K562 (cell line): ENCODE data around the gene ANO4.

Source experiments
- ATF7 ChIP-seq: fragments of 450-650 bp; IDR thresholded peaks from 2 replicates; pipeline ENCODE4 v1.7.1; 2014; ENCODE audit warnings: mild to moderate bottlenecking, moderate library complexity
- CTCF ChIP-seq, 3 experiments: IDR thresholded peaks in 2 of 3; conservative IDR thresholded peaks in 1 of 3; 2 replicates each; pipeline ENCODE4 v1.5.1; 2011 to 2012; ENCODE audit warnings: low read length in 3 of 3, mild to moderate bottlenecking in 3 of 3, control low read depth in 2 of 3, improper control_type of control experiment in 1 of 3, inconsistent platforms in 1 of 3, low read depth in 1 of 3, mixed read lengths in 1 of 3, moderate library complexity in 1 of 3; ENCODE audit not compliant: insufficient read depth in 2 of 3
- KDM1A ChIP-seq, 2 experiments: fragments of 450-650 bp; IDR thresholded peaks; 2 replicates each; pipeline ENCODE4 v1.6.1; 2016; ENCODE audit warnings: mild to moderate bottlenecking in 2 of 2
- NFXL1 ChIP-seq: fragments of 450-650 bp; formaldehyde crosslinking; IDR thresholded peaks from 2 replicates; pipeline ENCODE4 v1.4.0; 2021; ENCODE audit warnings: mild to moderate bottlenecking
- RBM15 ChIP-seq: fragments of 200-400 bp; formaldehyde crosslinking; IDR thresholded peaks from 2 replicates; pipeline ENCODE4 v1.6.1; 2018; ENCODE audit warnings: mild to moderate bottlenecking, low read length, moderate library complexity; ENCODE audit not compliant: insufficient read depth
- SP2 ChIP-seq: IDR thresholded peaks from 2 replicates; pipeline ENCODE4 v1.6.1; 2011; ENCODE audit warnings: mild to moderate bottlenecking, low read depth, low read length, moderate library complexity; ENCODE audit not compliant: poor library complexity, severe bottlenecking; ENCODE audit errors: extremely low read depth

DNA sequence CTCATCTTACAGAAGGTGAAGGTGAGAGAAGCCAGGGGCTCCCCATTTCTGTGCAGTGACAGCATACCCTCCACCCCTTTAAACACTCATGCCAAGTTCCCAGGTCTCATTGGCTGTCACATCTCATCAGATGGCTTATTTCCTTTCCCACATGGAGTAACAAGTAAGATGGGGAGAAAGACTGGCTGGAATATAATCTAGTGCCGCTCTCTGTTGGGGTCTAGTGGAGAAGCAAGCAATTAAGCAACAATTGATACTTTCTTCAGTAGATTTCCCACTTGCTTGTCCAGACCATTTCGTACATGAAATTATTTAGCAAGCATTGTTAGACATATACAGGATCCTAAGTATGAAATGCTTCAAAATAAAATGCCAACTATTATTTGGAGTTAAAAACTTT, 323.3 kb downstream of the ANO4 start:
- TF ChIP-seq RBM15 (no peak), CTCF (IDR thresholded peaks at IDR 0.05 in 2 of 3, conservative IDR thresholded peaks at IDR 0.05 in 1 of 3; ENCODE audit: insufficient read depth in 2 of 3, low read depth in 1 of 3, low read length in 3 of 3) (no peak), ATF7 (no peak), KDM1A (IDR thresholded peaks at IDR 0.05) (no peak), SP2 (no peak), NFXL1 (CRISPR knock-in tag) (no peak)
